ENCODE results near the gene RBMS3. TPM values are rescaled to one million over a fixed set of nuclear protein-coding genes. Genes with fewer than 3 reads are reported as not detected.

The RBMS3 gene
- total and polyA plus RNA-seq, 2 of the 8 experiments (the other 6 are each of a cell fraction or from before 2014, with no cell fraction given) = 3.7 to 6.9 TPM

- TF ChIP-seq CHD7 (IDR thresholded peaks at IDR 0.05; ENCODE audit: insufficient replicate concordance, low read length) (peak; percentile 91), CBX8 (IDR thresholded peaks at IDR 0.05; ENCODE audit: borderline replicate concordance, low read depth, low read length) (no peak)
Measured at GRCh38 chr3:29972320-29972993, 691.6 kb downstream of the RBMS3 start (continued).
